NT2/D1 (cell line): Measurements from ENCODE around the gene FMNL2.

ENCODE experiments used
- SUZ12 ChIP-seq: IDR thresholded peaks from 2 replicates; pipeline ENCODE4 v1.6.1; 2011; ENCODE audit not compliant: insufficient read length, insufficient read depth; ENCODE audit errors: extremely low read depth
- YY1 ChIP-seq: IDR thresholded peaks from 2 replicates; pipeline ENCODE4 v1.6.1; 2011; ENCODE audit not compliant: insufficient read length, insufficient read depth
- ZNF274 ChIP-seq: IDR thresholded peaks from 2 replicates; pipeline ENCODE4 v1.6.1; 2011; ENCODE audit warnings: mild to moderate bottlenecking, low read depth, low read length

DNA sequence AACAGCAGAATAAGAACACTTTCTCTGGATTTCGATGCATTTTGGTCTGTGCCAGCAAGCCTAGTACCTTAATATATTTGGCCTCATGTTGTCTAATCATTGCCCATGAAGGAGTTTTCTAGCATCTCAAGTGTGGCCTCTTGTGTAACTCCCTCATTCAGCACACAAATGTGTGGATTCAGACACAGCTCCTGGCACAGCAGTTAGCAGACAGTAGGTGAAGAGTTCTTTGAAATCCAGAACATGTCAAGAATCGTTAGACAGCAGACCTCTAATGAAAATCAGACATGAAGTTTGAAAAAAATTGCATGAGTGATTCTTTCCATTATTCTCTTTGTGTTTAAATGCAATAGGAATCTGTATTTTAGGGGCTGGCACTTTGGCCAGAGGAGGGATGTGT, 177.0 kb downstream of the FMNL2 start:
- TF ChIP-seq YY1 = no peak
- TF ChIP-seq ZNF274 = no peak
- TF ChIP-seq SUZ12 = no peak
